Measurements from ENCODE around the gene JMJD1C. TPM values are rescaled to one million over a fixed set of nuclear protein-coding genes. Genes with fewer than 3 reads are reported as not detected.

JMJD1C gene
- total RNA-seq, 1 donor from 2014 or later: 120 TPM

DNA sequence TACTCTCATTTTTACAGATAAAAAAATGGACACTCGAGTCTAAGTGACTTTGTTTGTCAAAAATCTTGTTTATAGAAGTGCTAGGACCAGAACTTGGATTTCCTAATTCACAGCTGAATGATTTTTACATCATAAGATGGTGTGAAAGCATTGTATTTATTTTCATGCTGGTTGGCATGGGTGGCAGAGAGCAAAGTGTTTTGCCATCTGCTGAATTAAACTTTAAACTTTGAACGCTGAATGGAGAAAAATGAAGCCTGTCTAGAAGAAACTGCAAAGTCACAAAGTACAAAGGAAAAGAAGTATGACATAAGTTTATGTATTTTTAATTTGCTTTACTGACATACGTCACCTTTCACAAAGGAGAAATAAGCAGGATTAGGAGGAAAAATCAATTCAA lies 190.7 kb downstream of the JMJD1C start:
- Mint-ChIP-seq H3K36me3 (ENCODE audit: unreplicated experiment) (peaks cover 2% of the 10 kb centered on the region), H3K4me1 (ENCODE audit: unreplicated experiment) (peaks cover 16% of the 10 kb centered on the region), H3K27me3 (ENCODE audit: unreplicated experiment) (no peaks in the 10 kb centered on the region), H3K9me3 (ENCODE audit: unreplicated experiment) (no peaks in the 10 kb centered on the region), H3K4me3 (ENCODE audit: unreplicated experiment) (no peak overlapping the region), H3K27ac (ENCODE audit: unreplicated experiment) (no peak overlapping the region)
- DNase-seq (ENCODE audit: extremely low spot score, unreplicated experiment): no peak
- TF ChIP-seq, protein P1, sequence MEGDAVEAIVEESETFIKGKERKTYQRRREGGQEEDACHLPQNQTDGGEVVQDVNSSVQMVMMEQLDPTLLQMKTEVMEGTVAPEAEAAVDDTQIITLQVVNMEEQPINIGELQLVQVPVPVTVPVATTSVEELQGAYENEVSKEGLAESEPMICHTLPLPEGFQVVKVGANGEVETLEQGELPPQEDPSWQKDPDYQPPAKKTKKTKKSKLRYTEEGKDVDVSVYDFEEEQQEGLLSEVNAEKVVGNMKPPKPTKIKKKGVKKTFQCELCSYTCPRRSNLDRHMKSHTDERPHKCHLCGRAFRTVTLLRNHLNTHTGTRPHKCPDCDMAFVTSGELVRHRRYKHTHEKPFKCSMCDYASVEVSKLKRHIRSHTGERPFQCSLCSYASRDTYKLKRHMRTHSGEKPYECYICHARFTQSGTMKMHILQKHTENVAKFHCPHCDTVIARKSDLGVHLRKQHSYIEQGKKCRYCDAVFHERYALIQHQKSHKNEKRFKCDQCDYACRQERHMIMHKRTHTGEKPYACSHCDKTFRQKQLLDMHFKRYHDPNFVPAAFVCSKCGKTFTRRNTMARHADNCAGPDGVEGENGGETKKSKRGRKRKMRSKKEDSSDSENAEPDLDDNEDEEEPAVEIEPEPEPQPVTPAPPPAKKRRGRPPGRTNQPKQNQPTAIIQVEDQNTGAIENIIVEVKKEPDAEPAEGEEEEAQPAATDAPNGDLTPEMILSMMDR (IDR thresholded peaks at IDR 0.05): no peak

DNA sequence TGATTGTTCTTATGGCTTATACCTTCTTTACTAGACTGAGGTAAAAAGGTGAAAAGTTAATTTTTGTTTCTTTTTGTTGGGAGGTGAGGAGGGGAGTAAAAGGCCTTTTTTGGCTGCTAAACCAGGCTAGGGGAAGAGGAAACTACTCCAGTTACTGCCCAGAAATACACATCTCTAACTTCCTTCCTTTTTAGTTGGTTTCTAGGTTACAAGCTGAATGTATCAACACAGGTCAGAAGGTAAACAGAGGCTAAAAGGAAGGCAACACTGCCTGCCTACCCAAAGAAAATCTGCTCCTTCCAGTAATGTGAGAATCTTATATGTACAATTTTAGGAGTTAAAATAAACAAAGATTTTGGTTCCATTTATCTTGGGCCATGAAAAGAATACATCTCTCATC lies 192.2 kb downstream of the JMJD1C start:
- H3K4me1 Mint-ChIP-seq (ENCODE audit: unreplicated experiment): peaks cover 16% of the 10 kb centered on the region
- no peaks in the 10 kb centered on the region for H3K9me3 Mint-ChIP-seq (ENCODE audit: unreplicated experiment)
- no peak for DNase-seq (ENCODE audit: extremely low spot score, unreplicated experiment)
- TF ChIP-seq, protein P1 (IDR thresholded peaks at IDR 0.05): no peak
- no peaks in the 10 kb centered on the region for H3K27me3 Mint-ChIP-seq (ENCODE audit: unreplicated experiment)
- peaks cover 2% of the 10 kb centered on the region for H3K36me3 Mint-ChIP-seq (ENCODE audit: unreplicated experiment)
- H3K4me3 Mint-ChIP-seq (ENCODE audit: unreplicated experiment): no peak overlapping the region
- peak overlapping the region; percentile 75 for H3K27ac Mint-ChIP-seq (ENCODE audit: unreplicated experiment)

DNA sequence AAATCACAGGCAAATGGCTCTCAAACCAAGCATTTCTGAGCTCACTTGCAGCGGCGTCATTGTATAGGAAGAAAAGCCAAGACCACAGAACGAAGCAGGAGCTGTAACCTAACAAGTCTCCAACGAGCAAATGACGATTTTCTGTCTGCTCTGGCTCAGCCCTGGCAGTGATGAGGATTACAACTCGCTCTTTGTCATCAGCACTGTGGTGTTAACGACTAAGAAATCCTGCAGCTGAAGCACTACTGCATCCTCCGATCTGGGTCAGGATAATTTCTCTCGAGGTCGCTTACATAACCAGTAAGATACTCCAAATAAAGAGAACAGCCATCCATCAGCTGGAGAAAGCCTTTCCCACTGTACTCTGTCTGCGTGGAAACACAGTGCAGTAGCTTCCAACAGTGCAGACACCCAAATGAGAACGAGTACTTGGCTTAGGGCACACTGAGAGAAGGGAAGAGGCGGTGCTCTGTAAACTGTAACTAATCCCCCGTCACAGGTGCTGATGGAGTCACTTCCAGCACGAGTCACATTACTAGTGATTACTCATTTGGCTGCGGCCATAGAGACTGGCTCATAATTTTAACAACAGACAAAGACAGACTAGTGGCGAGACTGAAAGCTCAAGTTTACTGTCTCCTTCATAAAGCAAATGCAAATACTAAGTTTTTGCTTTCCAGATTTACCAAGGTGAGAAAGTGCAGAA lies 196.8 kb downstream of the JMJD1C start:
- Mint-ChIP-seq H3K4me3 (ENCODE audit: unreplicated experiment) (peak overlapping the region; percentile 93), H3K4me1 (ENCODE audit: unreplicated experiment) (peaks cover 18% of the 10 kb centered on the region), H3K27ac (ENCODE audit: unreplicated experiment) (peak overlapping the region; percentile 98), H3K9me3 (ENCODE audit: unreplicated experiment) (no peaks in the 10 kb centered on the region), H3K36me3 (ENCODE audit: unreplicated experiment) (peaks cover 5% of the 10 kb centered on the region), H3K27me3 (ENCODE audit: unreplicated experiment) (no peaks in the 10 kb centered on the region)
- peak; percentile 88 for DNase-seq (ENCODE audit: extremely low spot score, unreplicated experiment)
- TF ChIP-seq, protein P1 (IDR thresholded peaks at IDR 0.05): peak; percentile 42

DNA sequence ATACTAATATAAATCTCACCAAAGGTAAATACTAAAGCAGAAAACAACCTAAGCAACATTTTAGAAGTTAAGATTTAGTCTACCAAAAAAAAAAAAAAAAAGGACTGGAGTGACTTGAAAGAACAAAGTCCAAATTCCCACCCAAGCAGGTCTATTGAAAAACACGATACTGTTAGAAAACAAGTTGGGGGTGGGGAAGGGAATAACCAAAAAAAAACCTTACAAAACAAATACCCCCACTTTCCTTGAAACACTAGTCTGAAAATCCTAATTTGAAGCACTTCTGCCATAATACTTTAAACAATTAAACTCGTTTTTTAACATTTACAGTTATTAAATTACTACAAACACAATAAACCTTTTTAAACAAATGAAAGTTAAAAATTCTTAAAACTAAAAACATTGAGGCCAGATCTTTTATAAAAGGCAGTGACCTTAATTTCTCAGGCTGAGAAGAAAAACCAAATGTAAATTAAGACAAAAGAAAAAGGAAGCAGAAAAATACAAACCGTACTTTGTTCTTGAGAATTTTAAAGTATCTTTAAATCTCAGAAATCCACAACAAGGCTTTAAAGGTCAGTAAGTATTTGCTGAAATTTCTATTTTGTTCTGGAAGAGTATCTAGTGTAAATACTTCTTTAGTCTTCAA lies 197.5 kb downstream of the JMJD1C start:
- no peak for DNase-seq (ENCODE audit: extremely low spot score, unreplicated experiment)
- H3K36me3 Mint-ChIP-seq (ENCODE audit: unreplicated experiment): peaks cover 5% of the 10 kb centered on the region
- TF ChIP-seq, protein P1 (IDR thresholded peaks at IDR 0.05): no peak
- peak overlapping the region; percentile 93 for H3K4me3 Mint-ChIP-seq (ENCODE audit: unreplicated experiment)
- H3K9me3 Mint-ChIP-seq (ENCODE audit: unreplicated experiment): no peaks in the 10 kb centered on the region
- H3K27ac Mint-ChIP-seq (ENCODE audit: unreplicated experiment): peak overlapping the region; percentile 98
- H3K27me3 Mint-ChIP-seq (ENCODE audit: unreplicated experiment): no peaks in the 10 kb centered on the region
- H3K4me1 Mint-ChIP-seq (ENCODE audit: unreplicated experiment): peaks cover 17% of the 10 kb centered on the region

DNA sequence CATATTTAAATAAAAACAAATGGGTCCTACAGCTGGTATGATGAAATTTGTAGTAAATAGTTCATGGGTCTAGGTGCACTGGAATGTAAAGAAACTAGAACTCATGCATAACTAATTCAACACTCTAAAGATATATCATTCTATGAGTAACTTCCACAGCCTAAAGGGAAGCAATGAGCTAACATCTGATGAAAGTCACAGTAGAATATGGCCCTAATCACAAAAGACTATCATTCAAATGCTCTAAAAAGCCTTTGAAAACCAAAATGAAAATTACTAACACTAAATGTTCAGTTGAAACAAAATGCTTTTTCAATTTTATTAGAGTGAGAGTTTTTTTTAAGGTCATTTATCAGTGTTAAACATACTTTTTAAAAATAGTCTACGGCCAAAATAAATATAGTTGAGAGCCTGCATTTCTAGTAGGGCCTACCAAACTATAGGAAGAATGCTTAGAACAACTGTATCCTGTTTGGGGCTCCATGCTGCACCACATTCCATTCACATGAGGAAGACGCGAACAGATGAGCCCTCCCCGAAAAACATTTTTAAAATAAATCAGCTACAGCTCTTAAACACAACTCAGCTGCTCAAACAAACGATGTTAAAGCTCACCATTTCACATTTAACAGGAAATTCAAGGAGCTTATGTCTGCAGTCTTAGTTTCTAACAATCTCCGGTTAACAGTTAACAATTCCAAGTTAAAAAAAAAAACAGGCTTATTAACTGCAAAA lies 198.2 kb downstream of the JMJD1C start:
- TF ChIP-seq, protein P1 (IDR thresholded peaks at IDR 0.05): no peak
- no peak for DNase-seq (ENCODE audit: extremely low spot score, unreplicated experiment)

More for the DNA sequence above, 198.2 kb downstream of the JMJD1C start:
- H3K4me1 Mint-ChIP-seq (ENCODE audit: unreplicated experiment): peaks cover 21% of the 10 kb centered on the region
- no peaks in the 10 kb centered on the region for H3K27me3 Mint-ChIP-seq (ENCODE audit: unreplicated experiment)
- H3K36me3 Mint-ChIP-seq (ENCODE audit: unreplicated experiment): peaks cover 10% of the 10 kb centered on the region
- H3K4me3 Mint-ChIP-seq (ENCODE audit: unreplicated experiment): peak overlapping the region; percentile 93
- H3K27ac Mint-ChIP-seq (ENCODE audit: unreplicated experiment): peak overlapping the region; percentile 98
- H3K9me3 Mint-ChIP-seq (ENCODE audit: unreplicated experiment): no peaks in the 10 kb centered on the region

Measured in osteocyte (in vitro differentiated cells).